ENCODE results near the gene PRKAR2B.

Gene PRKAR2B

GRCh38 chr7:107168233-107169119 is 124.0 kb downstream of the PRKAR2B start, which contains the start of gene HBP1:
Gene HBP1, plus strand, starts transcription at chr7:107169003. Its CDS starts 10,891 bp downstream, at chr7:107179894.
- no CpG with 5 or more reads among the region's 44 CpGs for WGBS (ENCODE audit: extremely low coverage, insufficient coverage, insufficient read length)
- peaks cover 0 to 1% of the 10 kb centered on the region in 2 experiments for H3K4me1 ChIP-seq (ENCODE audit: control insufficient read depth in 1 of 2, insufficient read depth in 2 of 2, low read length in 2 of 2)
- no peaks in the 10 kb centered on the region for H3K27me3 ChIP-seq (ENCODE audit: insufficient read depth, low read length)
- peak within 1 kb of the TSS; percentile 99 for H3K4me3 ChIP-seq (ENCODE audit: low read depth, low read length)
- no peaks in the 10 kb centered on the region for H3K9me3 ChIP-seq (ENCODE audit: insufficient read depth, low read depth, low read length)
- H3K36me3 ChIP-seq (ENCODE audit: control insufficient read depth in 1 of 2, insufficient read depth in 2 of 2, low read length in 2 of 2), result no peaks in the 10 kb centered on the region
- H3K4me2 ChIP-seq (ENCODE audit: low read length), result peak within 1 kb of the TSS; percentile 94
- peak within 1 kb of the TSS; percentile 86 for H4K8ac ChIP-seq (ENCODE audit: low read depth, low read length)
- DNase-seq, result peak; percentile 100
- H4K91ac ChIP-seq (ENCODE audit: low read depth, low read length), result peak within 1 kb of the TSS; percentile 88
- no peak within 1 kb of the TSS for H3K23ac ChIP-seq (ENCODE audit: low read length)
- H3K4ac ChIP-seq (ENCODE audit: low read depth, low read length), result peak within 1 kb of the TSS; percentile 92
- H4K12ac ChIP-seq (ENCODE audit: low read depth, low read length), result peak within 1 kb of the TSS; percentile 44
- peak within 1 kb of the TSS; percentile 88 for H3K9ac ChIP-seq (ENCODE audit: low read length)
- H3K18ac ChIP-seq (ENCODE audit: low read length), result peak within 1 kb of the TSS; percentile 92
- H2AFZ ChIP-seq (ENCODE audit: insufficient read depth, low read length, poor library complexity), result peak within 1 kb of the TSS; percentile 86
- H2BK120ac ChIP-seq (ENCODE audit: insufficient read depth, low read length, poor library complexity), result peak within 1 kb of the TSS; percentile 83
- H3K14ac ChIP-seq (ENCODE audit: low read length), result peak within 1 kb of the TSS; percentile 84
- peak within 1 kb of the TSS; percentile 93 for H3K27ac ChIP-seq (ENCODE audit: low read depth, low read length)
- H3K79me1 ChIP-seq (ENCODE audit: low read length), result peaks cover 4% of the 10 kb centered on the region
- peak within 1 kb of the TSS; percentile 86 for H2BK5ac ChIP-seq (ENCODE audit: low read depth, low read length, poor library complexity)
- peaks cover 5% of the 10 kb centered on the region for H3K79me2 ChIP-seq (ENCODE audit: control insufficient read depth, insufficient read depth, low read length, poor library complexity)
- peak within 1 kb of the TSS; percentile 88 for H2AK5ac ChIP-seq (ENCODE audit: low read length)
- peak within 1 kb of the TSS; percentile 71 for H2BK12ac ChIP-seq (ENCODE audit: low read length)

DNA sequence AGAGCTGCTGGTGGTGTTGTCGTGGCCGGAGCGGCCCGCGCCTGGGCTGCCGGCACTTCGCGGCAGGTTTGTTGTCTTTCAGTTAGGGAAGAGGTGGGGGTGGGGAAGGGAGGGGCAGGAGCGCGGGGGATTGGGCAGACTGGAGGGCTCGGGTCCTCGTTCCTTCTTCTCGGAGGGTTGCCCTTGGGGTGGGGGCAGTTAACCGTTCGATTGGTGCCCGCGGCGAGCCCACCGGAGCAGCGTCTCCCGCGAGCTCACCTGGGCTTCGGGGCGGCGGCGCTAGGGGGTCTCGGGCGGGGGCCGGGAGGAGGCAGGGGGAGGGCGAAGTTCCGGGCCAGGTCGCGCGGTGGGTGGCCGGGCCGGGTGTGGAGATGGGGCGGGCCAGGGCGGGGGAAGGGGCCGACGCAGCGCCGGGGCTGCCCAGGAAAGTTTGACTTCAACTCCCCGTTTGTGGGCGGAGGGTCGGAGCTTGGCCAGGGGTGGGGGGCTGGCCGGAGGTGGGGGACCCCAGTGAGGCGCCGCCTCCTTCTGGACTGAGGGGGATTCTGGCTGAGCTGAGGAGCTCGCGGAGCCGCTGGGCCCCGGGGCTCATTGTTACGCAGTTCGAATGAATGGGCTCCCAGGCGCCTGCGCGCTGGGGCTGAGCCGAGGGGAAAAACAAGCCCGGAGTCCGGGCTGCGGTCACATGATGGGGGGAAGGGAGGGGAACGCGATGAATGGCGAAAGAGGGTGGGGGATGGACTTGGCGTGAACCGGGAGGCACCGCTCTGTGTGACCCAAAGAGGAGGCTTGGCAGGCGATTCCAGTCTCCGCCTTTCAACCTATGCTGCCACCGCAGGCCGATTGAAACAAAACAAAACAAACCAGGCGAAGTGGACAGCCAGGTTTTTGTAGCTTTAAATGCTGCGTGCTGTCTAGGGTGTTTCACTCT is 124.9 kb downstream of the PRKAR2B start:
- Histone ChIP-seq H3K4me3 (ENCODE audit: low read depth, low read length) (peak overlapping the region; percentile 99), H3K36me3 (ENCODE audit: control insufficient read depth in 1 of 2, insufficient read depth in 2 of 2, low read length in 2 of 2) (no peaks in the 10 kb centered on the region), H2BK12ac (ENCODE audit: low read length) (peak overlapping the region; percentile 71), H3K9ac (ENCODE audit: low read length) (peak overlapping the region; percentile 88), H3K4me2 (ENCODE audit: low read length) (peak overlapping the region; percentile 94), H4K91ac (ENCODE audit: low read depth, low read length) (peak overlapping the region; percentile 88), H3K23ac (ENCODE audit: low read length) (no peak overlapping the region), H2AK5ac (ENCODE audit: low read length) (peak overlapping the region; percentile 88), H3K27me3 (ENCODE audit: insufficient read depth, low read length) (no peaks in the 10 kb centered on the region), H3K18ac (ENCODE audit: low read length) (peak overlapping the region; percentile 92), H3K27ac (ENCODE audit: low read depth, low read length) (peak overlapping the region; percentile 93), H3K79me2 (ENCODE audit: control insufficient read depth, insufficient read depth, low read length, poor library complexity) (peaks cover 5% of the 10 kb centered on the region), H3K4me1 (ENCODE audit: control insufficient read depth in 1 of 2, insufficient read depth in 2 of 2, low read length in 2 of 2) (peaks cover 0 to 1% of the 10 kb centered on the region in 2 experiments), H3K14ac (ENCODE audit: low read length) (peak overlapping the region; percentile 84), H4K8ac (ENCODE audit: low read depth, low read length) (peak overlapping the region; percentile 86), H2BK5ac (ENCODE audit: low read depth, low read length, poor library complexity) (peak overlapping the region; percentile 86), H3K9me3 (ENCODE audit: insufficient read depth, low read depth, low read length) (no peaks in the 10 kb centered on the region), H3K4ac (ENCODE audit: low read depth, low read length) (peak overlapping the region; percentile 92), H2BK120ac (ENCODE audit: insufficient read depth, low read length, poor library complexity) (peak overlapping the region; percentile 83), H2AFZ (ENCODE audit: insufficient read depth, low read length, poor library complexity) (peak overlapping the region; percentile 86), H3K79me1 (ENCODE audit: low read length) (peaks cover 4% of the 10 kb centered on the region), H4K12ac (ENCODE audit: low read depth, low read length) (peak overlapping the region; percentile 44)
- no CpG with 5 or more reads among the region's 73 CpGs for WGBS (ENCODE audit: extremely low coverage, insufficient coverage, insufficient read length)
- peak; percentile 95 to 96 for DNase-seq

DNA sequence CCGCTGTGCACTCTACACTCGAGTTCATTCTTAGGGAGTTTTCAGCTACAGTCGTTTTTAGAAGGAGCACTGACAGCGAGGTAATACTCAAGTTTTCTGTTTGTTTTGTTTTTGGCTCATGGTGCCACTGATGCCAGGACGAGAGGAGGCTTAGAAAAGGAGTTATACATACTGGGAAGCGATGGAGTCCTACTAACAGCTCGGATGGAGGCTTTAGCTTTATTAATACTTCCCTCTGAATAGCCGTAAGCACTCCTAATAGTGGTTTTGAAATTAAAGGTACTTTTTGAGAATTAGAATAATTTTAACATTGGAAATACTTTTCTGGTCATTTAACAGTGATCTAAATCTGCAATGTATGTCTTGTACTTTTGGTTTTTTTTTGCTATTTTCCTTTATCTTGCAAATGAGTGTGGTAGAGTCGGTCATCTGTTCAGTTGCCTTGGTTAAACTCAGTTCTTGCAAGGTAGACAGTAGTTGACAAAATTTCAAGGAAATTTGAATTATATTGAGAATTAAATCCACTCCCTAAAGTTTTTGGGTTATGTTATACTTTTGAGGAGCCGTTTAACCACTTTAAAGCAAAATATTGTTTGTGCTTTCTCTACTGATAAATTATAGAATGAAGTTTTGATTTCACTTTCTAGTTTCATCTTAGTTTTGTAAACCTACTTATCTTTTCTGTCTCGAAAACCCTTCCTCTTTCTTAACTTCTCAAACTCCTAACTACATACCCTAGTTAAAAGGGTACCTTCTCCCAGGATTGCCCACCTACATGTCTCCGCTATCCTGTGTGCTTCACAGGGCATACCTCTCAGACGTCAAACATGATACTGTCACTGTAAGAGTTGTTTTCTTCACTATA is 125.8 kb downstream of the PRKAR2B start:
- Histone ChIP-seq H4K12ac (ENCODE audit: low read depth, low read length) (no peak overlapping the region), H3K36me3 (ENCODE audit: control insufficient read depth in 1 of 2, insufficient read depth in 2 of 2, low read length in 2 of 2) (no peaks in the 10 kb centered on the region), H3K4me2 (ENCODE audit: low read length) (peak overlapping the region; percentile 94), H2BK12ac (ENCODE audit: low read length) (no peak overlapping the region), H4K91ac (ENCODE audit: low read depth, low read length) (no peak overlapping the region), H3K14ac (ENCODE audit: low read length) (no peak overlapping the region), H3K23ac (ENCODE audit: low read length) (no peak overlapping the region), H3K27ac (ENCODE audit: low read depth, low read length) (peak overlapping the region; percentile 93), H2BK120ac (ENCODE audit: insufficient read depth, low read length, poor library complexity) (no peak overlapping the region), H2BK5ac (ENCODE audit: low read depth, low read length, poor library complexity) (no peak overlapping the region), H3K9ac (ENCODE audit: low read length) (peak overlapping the region; percentile 81), H2AK5ac (ENCODE audit: low read length) (no peak overlapping the region), H4K8ac (ENCODE audit: low read depth, low read length) (no peak overlapping the region), H3K4me3 (ENCODE audit: low read depth, low read length) (peak overlapping the region; percentile 99), H3K4me1 (ENCODE audit: control insufficient read depth in 1 of 2, insufficient read depth in 2 of 2, low read length in 2 of 2) (peaks cover 0 to 1% of the 10 kb centered on the region in 2 experiments), H3K79me1 (ENCODE audit: low read length) (peaks cover 4% of the 10 kb centered on the region), H3K27me3 (ENCODE audit: insufficient read depth, low read length) (no peaks in the 10 kb centered on the region), H3K4ac (ENCODE audit: low read depth, low read length) (no peak overlapping the region), H2AFZ (ENCODE audit: insufficient read depth, low read length, poor library complexity) (no peak overlapping the region), H3K9me3 (ENCODE audit: insufficient read depth, low read depth, low read length) (no peaks in the 10 kb centered on the region), H3K18ac (ENCODE audit: low read length) (no peak overlapping the region), H3K79me2 (ENCODE audit: control insufficient read depth, insufficient read depth, low read length, poor library complexity) (peaks cover 5% of the 10 kb centered on the region)
- DNase-seq, result no peak
- WGBS (ENCODE audit: extremely low coverage, insufficient coverage, insufficient read length), result 100% methylated on average over 1 of the region's 13 CpGs
